DOHH2 (cell line): Measurements from ENCODE around the gene DHRS9.

Experiments
- H3F3A ChIP-seq: fragments of 200-600 bp; sonication (generic), shearing (Covaris generic); 2 replicates; pipeline ENCODE4 v1.6.0; 2016; ENCODE audit warnings: antibody characterized with exemption, mild to moderate bottlenecking; ENCODE audit not compliant: control insufficient read depth, insufficient read depth
- H3K27ac ChIP-seq: fragments of 200-600 bp; sonication (generic); 2 replicates; pipeline ENCODE4 v1.5.1; 2014; ENCODE audit warnings: low read depth, mild to moderate bottlenecking, low read length, moderate library complexity
- H3K27me3 ChIP-seq: fragments of 200-600 bp; sonication (generic); 2 replicates; pipeline ENCODE4 v1.6.1; 2014; ENCODE audit warnings: mild to moderate bottlenecking, low read length, mixed read lengths; ENCODE audit not compliant: control insufficient read depth
- H3K36me3 ChIP-seq: fragments of 200-600 bp; sonication (generic); 2 replicates; pipeline ENCODE4 v1.6.1; 2014; ENCODE audit warnings: mild to moderate bottlenecking, low read length, moderate library complexity, mixed read lengths; ENCODE audit not compliant: control insufficient read depth
- H3K4me1 ChIP-seq: fragments of 200-600 bp; sonication (generic); 2 replicates; pipeline ENCODE4 v1.6.1; 2014; ENCODE audit warnings: mild to moderate bottlenecking, low read length, mixed read lengths; ENCODE audit not compliant: control insufficient read depth
- H3K4me2 ChIP-seq: fragments of 200-600 bp; sonication (generic); 2 replicates; pipeline ENCODE4 v1.6.0; 2014; ENCODE audit warnings: mild to moderate bottlenecking, low read length, moderate library complexity
- H3K4me3 ChIP-seq: fragments of 200-600 bp; sonication (generic); 2 replicates; pipeline ENCODE4 v1.5.1; 2014; ENCODE audit warnings: mild to moderate bottlenecking, low read length, mixed read lengths
- H3K79me2 ChIP-seq: fragments of 200-600 bp; sonication (generic); 2 replicates; pipeline ENCODE4 v1.6.1; 2014; ENCODE audit warnings: mild to moderate bottlenecking, low read length, mixed read lengths; ENCODE audit not compliant: control insufficient read depth
- H3K9me2 ChIP-seq: fragments of 200-600 bp; sonication (generic); replicated peaks from 2 replicates; pipeline ENCODE4 v1.6.1; 2014; ENCODE audit warnings: mild to moderate bottlenecking, low read length, mixed read lengths; ENCODE audit not compliant: control insufficient read depth
- H3K9me3 ChIP-seq: fragments of 200-600 bp; sonication (generic); 2 replicates; pipeline ENCODE4 v1.6.1; 2014; ENCODE audit warnings: antibody characterized with exemption, low read length, mixed read lengths; ENCODE audit not compliant: control insufficient read depth, insufficient read depth
- H4K20me1 ChIP-seq: fragments of 200-600 bp; sonication (generic); 2 replicates; pipeline ENCODE4 v1.6.0; 2014; ENCODE audit warnings: low read depth, mild to moderate bottlenecking, antibody characterized with exemption, low read length, moderate library complexity; ENCODE audit not compliant: control insufficient read depth, insufficient read depth
- EZH2phosphoT487 ChIP-seq: fragments of 200-600 bp; sonication (generic); IDR thresholded peaks from 2 replicates; pipeline ENCODE4 v1.6.1; 2017; ENCODE audit warnings: borderline replicate concordance, mild to moderate bottlenecking, antibody characterized with exemption, low read length, moderate library complexity, mixed read lengths
- TF ChIP-seq, protein P1 (sequence below): fragments of 200-600 bp; sonication (generic); IDR thresholded peaks from one replicate; pipeline ENCODE4 v1.5.1; 2014; ENCODE audit warnings: antibody characterized with exemption, mild to moderate bottlenecking, low read depth, low read length; ENCODE audit not compliant: poor library complexity, severe bottlenecking

DHRS9 gene

DNA sequence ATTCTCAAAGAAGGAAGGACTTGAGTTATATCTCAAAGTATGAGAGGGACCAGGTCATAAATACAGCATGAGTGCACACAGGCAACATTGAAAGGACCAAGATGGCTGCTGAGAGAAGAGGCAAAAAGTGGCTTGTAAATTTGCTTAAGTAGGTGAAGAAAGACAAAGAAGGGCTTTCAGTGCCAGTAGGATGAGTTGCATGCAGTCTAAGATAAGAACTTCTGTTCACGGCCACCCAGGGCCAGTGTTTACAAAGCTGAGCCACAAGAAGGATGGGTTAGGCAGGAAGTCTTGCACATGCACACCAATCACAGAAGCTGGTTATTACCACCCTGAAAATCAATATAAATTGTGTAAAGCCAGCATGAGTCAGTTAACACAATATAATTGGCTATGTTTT is 35.1 kb upstream of the DHRS9 start:
- H4K20me1 ChIP-seq: no peaks in the 10 kb centered on the region
- H3K9me3 ChIP-seq: no peaks in the 10 kb centered on the region
- no peak overlapping the region for H3K4me3 ChIP-seq
- no peak overlapping the region for H3K27ac ChIP-seq
- TF ChIP-seq, protein P1, sequence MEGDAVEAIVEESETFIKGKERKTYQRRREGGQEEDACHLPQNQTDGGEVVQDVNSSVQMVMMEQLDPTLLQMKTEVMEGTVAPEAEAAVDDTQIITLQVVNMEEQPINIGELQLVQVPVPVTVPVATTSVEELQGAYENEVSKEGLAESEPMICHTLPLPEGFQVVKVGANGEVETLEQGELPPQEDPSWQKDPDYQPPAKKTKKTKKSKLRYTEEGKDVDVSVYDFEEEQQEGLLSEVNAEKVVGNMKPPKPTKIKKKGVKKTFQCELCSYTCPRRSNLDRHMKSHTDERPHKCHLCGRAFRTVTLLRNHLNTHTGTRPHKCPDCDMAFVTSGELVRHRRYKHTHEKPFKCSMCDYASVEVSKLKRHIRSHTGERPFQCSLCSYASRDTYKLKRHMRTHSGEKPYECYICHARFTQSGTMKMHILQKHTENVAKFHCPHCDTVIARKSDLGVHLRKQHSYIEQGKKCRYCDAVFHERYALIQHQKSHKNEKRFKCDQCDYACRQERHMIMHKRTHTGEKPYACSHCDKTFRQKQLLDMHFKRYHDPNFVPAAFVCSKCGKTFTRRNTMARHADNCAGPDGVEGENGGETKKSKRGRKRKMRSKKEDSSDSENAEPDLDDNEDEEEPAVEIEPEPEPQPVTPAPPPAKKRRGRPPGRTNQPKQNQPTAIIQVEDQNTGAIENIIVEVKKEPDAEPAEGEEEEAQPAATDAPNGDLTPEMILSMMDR: no peak
- no peak for TF ChIP-seq EZH2phosphoT487
- H3K4me2 ChIP-seq: no peak overlapping the region
- no peaks in the 10 kb centered on the region for H3K27me3 ChIP-seq
- no peaks in the 10 kb centered on the region for H3K79me2 ChIP-seq
- no peaks in the 10 kb centered on the region for H3F3A ChIP-seq
- no peaks in the 10 kb centered on the region for H3K36me3 ChIP-seq
- no peaks in the 10 kb centered on the region for H3K9me2 ChIP-seq
- H3K4me1 ChIP-seq: no peaks in the 10 kb centered on the region

DNA sequence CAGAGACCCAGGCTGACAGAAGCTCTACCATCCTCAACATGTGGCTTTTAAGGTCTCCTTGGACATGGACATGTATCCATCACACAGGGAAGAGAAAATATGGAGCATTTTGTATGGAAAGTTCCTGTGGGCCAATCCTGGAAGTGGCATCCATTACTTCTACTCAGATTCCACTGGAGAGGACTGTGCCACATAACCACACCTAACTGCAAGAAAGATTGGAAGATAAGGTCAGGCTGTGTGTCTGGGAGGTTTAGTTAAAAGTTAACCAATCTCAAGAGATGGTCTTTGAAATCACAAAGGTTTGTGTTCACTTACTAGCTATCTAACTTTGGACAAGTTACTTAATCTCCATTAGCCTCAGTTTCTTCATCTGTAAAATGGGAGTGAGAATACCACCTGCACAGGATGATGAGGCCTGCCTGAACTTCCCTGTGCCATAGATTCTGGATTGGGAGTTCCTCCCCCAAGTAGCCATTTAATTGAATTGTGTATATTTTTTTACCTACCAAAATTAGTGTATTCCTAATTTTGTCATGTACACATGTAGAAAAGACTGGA is 34.3 kb upstream of the DHRS9 start:
- TF ChIP-seq, protein P1: no peak
- TF ChIP-seq EZH2phosphoT487: no peak
- no peak overlapping the region for H3K27ac ChIP-seq
- H3F3A ChIP-seq: no peaks in the 10 kb centered on the region
- H4K20me1 ChIP-seq: no peaks in the 10 kb centered on the region
- H3K4me2 ChIP-seq: no peak overlapping the region
- peaks cover 5% of the 10 kb centered on the region; the same call in 1 of the 2 replicates for H3K4me1 ChIP-seq
- H3K79me2 ChIP-seq: no peaks in the 10 kb centered on the region
- H3K4me3 ChIP-seq: no peak overlapping the region
- no peaks in the 10 kb centered on the region for H3K36me3 ChIP-seq
- H3K9me2 ChIP-seq: no peaks in the 10 kb centered on the region
- H3K27me3 ChIP-seq: no peaks in the 10 kb centered on the region
- H3K9me3 ChIP-seq: no peaks in the 10 kb centered on the region

DNA sequence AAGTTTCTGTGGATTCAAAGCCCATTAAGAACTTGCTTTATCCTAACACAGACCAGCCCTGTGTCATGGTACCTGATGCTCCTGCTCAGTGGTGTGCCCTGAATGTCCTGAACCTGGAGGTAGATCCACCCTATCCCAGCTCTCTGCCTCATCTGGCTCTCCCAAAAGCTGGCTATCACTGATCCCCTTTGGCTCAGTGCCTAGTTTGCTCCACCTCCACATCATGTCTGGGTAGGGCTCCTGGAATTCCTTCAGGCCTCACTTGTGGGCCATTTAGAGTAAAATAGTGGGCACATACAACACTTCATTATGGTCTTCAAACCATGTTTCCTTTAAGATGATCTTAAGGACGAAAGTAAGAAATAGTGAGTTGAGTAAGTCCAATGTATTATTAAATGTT is 33.5 kb upstream of the DHRS9 start:
- Histone ChIP-seq H3K79me2 (no peaks in the 10 kb centered on the region), H3K36me3 (no peaks in the 10 kb centered on the region), H3K27ac (no peak overlapping the region), H3K27me3 (no peaks in the 10 kb centered on the region), H3K4me3 (no peak overlapping the region), H3K9me3 (no peaks in the 10 kb centered on the region), H4K20me1 (no peaks in the 10 kb centered on the region), H3K4me1 (peaks cover 5% of the 10 kb centered on the region; the same call in 1 of the 2 replicates), H3K9me2 (no peaks in the 10 kb centered on the region), H3K4me2 (no peak overlapping the region), H3F3A (no peaks in the 10 kb centered on the region)
- TF ChIP-seq EZH2phosphoT487: no peak
- TF ChIP-seq, protein P1: no peak
